ENCODE data around the gene PNPT1. TPM values are rescaled to one million over a fixed set of nuclear protein-coding genes. Genes with fewer than 3 reads are reported as not detected.

PNPT1 gene
- polyA plus RNA-seq, 3 donors = 6.0 to 10.5 (median 9.5) TPM

GRCh38 chr2:55627915-55628314 lies 65.7 kb downstream of the PNPT1 start:
- Histone ChIP-seq H3K9me3 (replicated peaks in 1 of 2; ENCODE audit: control insufficient read depth in 1 of 2, insufficient read depth in 1 of 2, low read length in 2 of 2) (no peaks in the 10 kb centered on the region), H3K36me3 (replicated peaks in 1 of 2; ENCODE audit: control insufficient read depth in 1 of 2, insufficient read depth in 2 of 2, low read length in 2 of 2) (peaks cover 14 to 26% of the 10 kb centered on the region in 2 donors), H3K27me3 (ENCODE audit: control insufficient read depth in 2 of 2, insufficient read depth in 2 of 2, low read length in 2 of 2) (no peaks in the 10 kb centered on the region), H3K4me2 (replicated peaks; ENCODE audit: extremely low read depth, low read length, poor library complexity, severe bottlenecking) (no peak overlapping the region), H3K79me2 (ENCODE audit: insufficient read depth, low read length) (peaks cover 21% of the 10 kb centered on the region), H3K27ac (ENCODE audit: low read depth in 1 of 2, low read length in 2 of 2) (no peak overlapping the region), H2AFZ (ENCODE audit: insufficient read depth, low read depth, low read length, poor library complexity, severe bottlenecking) (no peak overlapping the region), H4K20me1 (ENCODE audit: insufficient read depth, low read length) (peaks cover 39% of the 10 kb centered on the region), H3K9ac (ENCODE audit: insufficient read depth, low read length, poor library complexity, severe bottlenecking) (no peak overlapping the region), H3K4me3 (replicated peaks in 1 of 3; ENCODE audit: low read depth in 2 of 3, low read length in 3 of 3) (no peak overlapping the region), H3K4me1 (ENCODE audit: control insufficient read depth in 1 of 2, insufficient read depth in 2 of 2, low read length in 2 of 2) (no peaks in the 10 kb centered on the region)
- H3K4me3 Mint-ChIP-seq = no peak overlapping the region
- no peak for DNase-seq
- H3K27me3 Mint-ChIP-seq (ENCODE audit: low read depth in 3 of 3) = no peaks in the 10 kb centered on the region
- H3K27ac Mint-ChIP-seq = no peak overlapping the region
- WGBS (ENCODE audit: insufficient coverage) = no CpG with 5 or more reads among the region's 1 CpG
- peaks cover 8% of the 10 kb centered on the region for H3K4me1 Mint-ChIP-seq
- intact Hi-C loops (cut with micrococcal nuclease) = loop anchor here in 1 of 2 donors (10.0 kb wide), 1 partner anchor 1513 kb away; the partner anchor contains the start of gene ACYP2
- H3K36me3 Mint-ChIP-seq = peaks cover 17 to 21% of the 10 kb centered on the region in 2 donors
- TF ChIP-seq CTCF (IDR thresholded peaks at IDR 0.05) = no peak
- no peaks in the 10 kb centered on the region for H3K9me3 Mint-ChIP-seq

- Histone ChIP-seq H4K20me1 (ENCODE audit: insufficient read depth, low read length) (peaks cover 82% of the 10 kb centered on the region), H3K36me3 (replicated peaks in 1 of 2; ENCODE audit: control insufficient read depth in 1 of 2, insufficient read depth in 2 of 2, low read length in 2 of 2) (peaks cover 6 to 39% of the 10 kb centered on the region in 2 donors), H3K9ac (ENCODE audit: insufficient read depth, low read length, poor library complexity, severe bottlenecking) (no peak overlapping the region), H3K27me3 (ENCODE audit: control insufficient read depth in 2 of 2, insufficient read depth in 2 of 2, low read length in 2 of 2) (no peaks in the 10 kb centered on the region), H3K79me2 (ENCODE audit: insufficient read depth, low read length) (peaks cover 72% of the 10 kb centered on the region), H3K4me2 (replicated peaks; ENCODE audit: extremely low read depth, low read length, poor library complexity, severe bottlenecking) (no peak overlapping the region), H3K4me1 (ENCODE audit: control insufficient read depth in 1 of 2, insufficient read depth in 2 of 2, low read length in 2 of 2) (peaks cover 16 to 24% of the 10 kb centered on the region in 2 donors), H2AFZ (ENCODE audit: insufficient read depth, low read depth, low read length, poor library complexity, severe bottlenecking) (no peak overlapping the region), H3K9me3 (replicated peaks in 1 of 2; ENCODE audit: control insufficient read depth in 1 of 2, insufficient read depth in 1 of 2, low read length in 2 of 2) (no peaks in the 10 kb centered on the region), H3K27ac (ENCODE audit: low read depth in 1 of 2, low read length in 2 of 2) (peak overlapping the region in 1 of 2 donors; percentile 12), H3K4me3 (replicated peaks in 1 of 3; ENCODE audit: low read depth in 2 of 3, low read length in 3 of 3) (no peak overlapping the region)
- no peak overlapping the region for H3K4me3 Mint-ChIP-seq
- intact Hi-C loops (cut with micrococcal nuclease) = loop anchor here in 1 of 2 donors (10.0 kb wide), 1 partner anchor 1507 kb away; the partner anchor contains the start of gene ACYP2
- peaks cover 37% of the 10 kb centered on the region for H3K4me1 Mint-ChIP-seq
- H3K27me3 Mint-ChIP-seq (ENCODE audit: low read depth in 3 of 3) = no peaks in the 10 kb centered on the region
- no peak for TF ChIP-seq CTCF (IDR thresholded peaks at IDR 0.05)
- no peak for DNase-seq
- peaks cover 12 to 25% of the 10 kb centered on the region in 2 donors for H3K36me3 Mint-ChIP-seq
- H3K27ac Mint-ChIP-seq = no peak overlapping the region
- H3K9me3 Mint-ChIP-seq = no peaks in the 10 kb centered on the region
- WGBS (ENCODE audit: insufficient coverage) = no CpG with 5 or more reads among the region's 7 CpGs
These were observed 71.8 kb downstream of the PNPT1 start for GRCh38 chr2:55621802-55622201.

All from CD14-positive monocyte (primary cell).